Measurements from ENCODE around the gene ARPC4.

DNA sequence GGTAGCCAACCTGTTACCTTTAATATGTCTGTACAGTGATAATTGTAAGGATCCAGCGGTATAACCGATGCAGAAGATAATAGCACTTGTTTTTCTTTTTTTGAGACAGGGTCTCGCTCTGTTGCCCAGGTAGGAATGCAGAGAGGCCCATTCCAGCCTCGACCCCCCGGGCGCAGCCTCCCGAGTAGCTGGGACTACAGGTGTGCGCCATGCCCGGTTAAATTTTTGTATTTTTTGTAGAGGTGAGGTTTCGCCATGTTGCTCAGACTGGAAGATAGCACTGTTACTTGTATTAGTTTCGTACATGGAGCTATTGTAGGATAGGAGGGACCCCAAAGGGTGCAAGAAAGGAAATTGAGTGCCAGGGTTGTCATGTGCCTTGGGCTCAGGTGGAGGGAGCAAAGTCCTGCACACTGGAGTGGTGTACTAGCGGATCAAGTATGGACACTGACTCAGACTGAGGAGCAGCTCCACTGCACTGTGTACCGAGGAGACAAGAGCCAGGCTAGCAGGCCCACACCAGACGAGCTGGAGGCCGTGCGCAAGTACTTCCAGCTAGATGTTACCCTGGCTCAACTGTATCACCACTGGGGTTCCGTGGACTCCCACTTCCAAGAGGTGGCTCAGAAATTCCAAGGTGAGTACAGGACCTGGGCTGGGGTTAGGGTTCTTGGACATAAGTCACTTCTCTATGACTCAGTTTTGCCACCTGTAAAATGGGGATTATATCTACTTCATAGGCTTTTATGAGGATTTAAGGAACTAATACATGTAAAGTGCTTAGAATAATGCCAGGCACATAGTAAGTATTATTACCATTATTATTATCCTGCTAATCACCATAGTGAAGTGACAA lies 42.1 kb upstream of the ARPC4 start:
- TF ChIP-seq, protein P1, sequence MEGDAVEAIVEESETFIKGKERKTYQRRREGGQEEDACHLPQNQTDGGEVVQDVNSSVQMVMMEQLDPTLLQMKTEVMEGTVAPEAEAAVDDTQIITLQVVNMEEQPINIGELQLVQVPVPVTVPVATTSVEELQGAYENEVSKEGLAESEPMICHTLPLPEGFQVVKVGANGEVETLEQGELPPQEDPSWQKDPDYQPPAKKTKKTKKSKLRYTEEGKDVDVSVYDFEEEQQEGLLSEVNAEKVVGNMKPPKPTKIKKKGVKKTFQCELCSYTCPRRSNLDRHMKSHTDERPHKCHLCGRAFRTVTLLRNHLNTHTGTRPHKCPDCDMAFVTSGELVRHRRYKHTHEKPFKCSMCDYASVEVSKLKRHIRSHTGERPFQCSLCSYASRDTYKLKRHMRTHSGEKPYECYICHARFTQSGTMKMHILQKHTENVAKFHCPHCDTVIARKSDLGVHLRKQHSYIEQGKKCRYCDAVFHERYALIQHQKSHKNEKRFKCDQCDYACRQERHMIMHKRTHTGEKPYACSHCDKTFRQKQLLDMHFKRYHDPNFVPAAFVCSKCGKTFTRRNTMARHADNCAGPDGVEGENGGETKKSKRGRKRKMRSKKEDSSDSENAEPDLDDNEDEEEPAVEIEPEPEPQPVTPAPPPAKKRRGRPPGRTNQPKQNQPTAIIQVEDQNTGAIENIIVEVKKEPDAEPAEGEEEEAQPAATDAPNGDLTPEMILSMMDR (IDR thresholded peaks at IDR 0.05; ENCODE audit: low read length), result no peak
- TF ChIP-seq EZH2 (optimal IDR thresholded peaks at IDR 0.05; ENCODE audit: low read depth, low read length), result no peak

Data from MM.1S (cell line).